NCI-H446 (cell line): ENCODE data around the gene CYSLTR2.
"Not testable (repeated sequence)": the region's sequence is repeated elsewhere in the genome, so short reads cannot be mapped to it uniquely, and the experiment has no call there.

Source experiments
- DNase-seq, 2 experiments: peaks; one replicate each; lab custom pipeline; 2025; lab: John Stamatoyannopoulos, UW

The CYSLTR2 gene

GRCh38 chr13:48645845-48646244, 7.9 kb upstream of the CYSLTR2 start:
- no peak for DNase-seq

DNA sequence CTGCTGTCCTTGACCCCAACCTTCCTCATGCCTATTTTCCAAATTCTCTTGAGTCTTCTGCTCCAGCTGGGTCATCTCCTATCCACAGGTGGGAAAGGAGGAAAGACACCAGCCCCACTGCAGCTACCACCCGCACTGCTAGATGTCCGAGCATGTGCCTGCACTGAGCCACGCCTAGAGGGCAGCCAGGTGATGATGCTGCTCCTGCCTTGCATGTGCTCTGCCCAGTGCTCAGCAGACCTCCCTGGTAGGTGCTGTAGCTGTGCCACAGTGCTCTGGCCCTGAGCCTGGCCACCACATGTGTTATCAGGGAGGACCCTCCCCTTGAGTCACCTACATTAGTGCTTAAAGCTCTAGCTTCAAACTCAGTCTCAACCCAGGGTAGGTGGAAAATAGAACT, 6.9 kb upstream of the CYSLTR2 start:
- DNase-seq = no peak

- no peak for DNase-seq
Observed at GRCh38 chr13:48647625-48648024, 6.1 kb upstream of the CYSLTR2 start.

DNA sequence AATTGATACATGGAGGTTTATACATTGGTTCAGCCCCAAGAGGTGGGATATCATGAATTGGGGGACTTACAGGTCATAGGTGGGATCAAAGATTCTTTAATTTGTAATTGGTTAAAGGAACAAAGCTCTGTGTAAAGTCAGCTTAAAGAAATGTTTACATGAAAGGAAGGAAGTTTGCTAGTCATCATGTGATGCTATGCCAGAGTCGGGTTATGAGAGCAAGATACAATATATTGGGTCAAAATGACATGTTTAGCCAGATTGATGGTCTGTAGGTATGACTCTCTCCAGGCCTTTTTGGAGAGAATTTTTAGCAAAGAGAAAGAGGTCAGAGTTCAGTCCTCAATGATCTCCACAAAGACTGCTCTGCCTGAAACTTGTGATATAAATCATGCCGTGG, 5.3 kb upstream of the CYSLTR2 start:
- DNase-seq = no peak

GRCh38 chr13:48652851-48653471, 768 bp upstream of the CYSLTR2 start:
- DNase-seq = no peak

DNA sequence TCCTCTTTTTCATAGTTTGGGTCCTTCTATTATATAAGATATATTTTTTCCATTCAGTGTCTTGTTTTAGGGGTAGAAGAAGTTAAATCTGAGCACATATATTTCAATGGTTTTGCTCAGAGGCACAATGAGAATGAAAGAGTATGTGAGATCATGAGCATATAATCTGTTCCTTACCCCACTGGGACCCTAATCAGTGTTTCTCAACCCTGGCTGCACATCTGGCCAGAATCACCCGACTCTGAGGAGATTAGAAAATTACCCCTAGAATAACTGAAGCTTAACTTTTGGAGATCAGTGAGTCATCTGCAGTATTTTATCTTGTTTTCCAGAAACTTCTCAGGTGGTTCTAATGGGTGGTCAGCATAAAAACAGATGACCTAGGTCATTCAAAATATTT, 782 bp downstream of the CYSLTR2 start:
- no peak for DNase-seq

DNA sequence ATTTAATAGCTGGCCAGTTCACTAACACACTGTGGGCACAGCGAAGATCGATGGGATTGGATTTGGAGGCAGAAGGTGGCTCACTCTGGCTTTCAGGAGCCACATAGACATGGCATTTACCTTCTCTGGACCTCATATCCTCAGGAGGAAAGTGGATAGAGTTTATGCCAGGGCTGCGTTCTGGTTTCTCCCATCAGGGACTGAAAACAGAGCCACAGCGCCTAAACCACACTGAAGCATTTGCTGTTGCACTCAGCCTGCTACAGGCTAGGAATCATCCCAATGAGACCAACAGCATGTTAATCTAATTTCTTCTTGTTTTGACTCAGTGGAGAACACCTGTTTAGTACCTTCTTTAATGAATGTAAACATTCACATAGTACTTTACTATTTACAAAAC, 1.6 kb downstream of the CYSLTR2 start:
- no peak for DNase-seq

GRCh38 chr13:48656608-48657007, 2.9 kb downstream of the CYSLTR2 start:
- no peak for DNase-seq

- no peak for DNase-seq
Observed at GRCh38 chr13:48660361-48661076, 6.8 kb downstream of the CYSLTR2 start.

GRCh38 chr13:48661107-48661506, 7.4 kb downstream of the CYSLTR2 start:
- DNase-seq = no peak

DNA sequence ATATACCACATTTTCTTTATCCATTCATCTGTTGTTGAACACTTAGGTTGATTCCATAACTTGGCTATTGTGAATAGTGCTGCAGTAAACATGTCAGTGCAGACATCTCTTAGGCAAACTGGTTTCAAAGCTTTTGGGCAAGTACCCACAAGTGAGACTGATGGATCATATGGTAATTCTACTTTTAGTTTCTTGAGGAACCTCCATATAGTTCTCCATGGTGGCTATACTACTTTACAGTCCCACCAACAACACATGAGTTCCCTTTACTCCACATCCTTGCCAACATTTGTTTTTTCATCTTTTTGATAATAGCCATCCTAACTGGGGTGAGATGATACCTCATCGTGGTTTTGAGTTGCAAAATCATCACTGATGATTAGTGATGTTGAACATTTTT, 8.5 kb downstream of the CYSLTR2 start:
- DNase-seq = no peak

DNA sequence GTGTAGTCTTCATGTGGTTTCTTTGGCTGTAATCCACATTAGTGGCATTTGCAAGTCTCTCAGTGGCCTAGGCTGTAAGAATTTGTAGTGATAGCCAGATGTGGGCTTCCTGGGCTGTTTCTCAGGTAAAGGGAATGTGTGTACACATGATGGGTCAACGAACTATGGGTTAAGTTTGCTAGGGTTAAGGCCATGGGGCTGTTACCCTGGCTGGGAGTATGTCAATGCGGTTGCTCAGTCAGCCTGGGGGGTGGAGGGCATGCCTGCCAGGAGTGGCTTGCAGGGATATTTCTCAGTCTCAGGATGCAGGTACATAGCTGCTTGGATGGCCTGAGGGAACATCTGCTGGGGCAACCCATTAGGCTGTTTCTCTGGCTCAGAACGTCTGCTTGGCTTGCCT, 13.4 kb downstream of the CYSLTR2 start:
- DNase-seq = no peak

DNA sequence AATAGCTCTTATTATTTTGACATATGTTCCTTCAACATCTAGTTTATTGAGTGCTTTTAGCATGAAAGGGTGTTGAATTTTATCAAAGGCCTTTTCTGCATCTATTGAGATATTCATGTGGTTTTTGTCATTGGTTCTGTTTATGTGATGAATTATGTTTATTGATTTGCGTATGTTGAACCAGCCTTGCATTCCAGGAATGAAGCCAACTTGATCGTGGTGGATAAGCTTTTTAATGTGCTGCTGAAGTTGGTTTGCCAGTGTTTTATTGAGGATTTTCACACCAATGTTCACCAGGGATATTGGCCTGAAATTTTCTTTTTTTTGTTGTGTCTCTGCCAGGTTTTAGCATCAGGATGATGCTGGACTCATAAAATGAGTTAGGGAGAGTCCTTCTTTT, 17.7 kb downstream of the CYSLTR2 start:
- DNase-seq = not testable (repeated sequence)

- DNase-seq = no peak
Observed at GRCh38 chr13:48675247-48675646, 21.5 kb downstream of the CYSLTR2 start.

GRCh38 chr13:48678316-48678715, 24.6 kb downstream of the CYSLTR2 start:
- DNase-seq = no peak

- no peak for DNase-seq
Observed at GRCh38 chr13:48679941-48680680, 26.4 kb downstream of the CYSLTR2 start.

- DNase-seq = no peak
Observed at GRCh38 chr13:48680756-48681392, 27.1 kb downstream of the CYSLTR2 start.

DNA sequence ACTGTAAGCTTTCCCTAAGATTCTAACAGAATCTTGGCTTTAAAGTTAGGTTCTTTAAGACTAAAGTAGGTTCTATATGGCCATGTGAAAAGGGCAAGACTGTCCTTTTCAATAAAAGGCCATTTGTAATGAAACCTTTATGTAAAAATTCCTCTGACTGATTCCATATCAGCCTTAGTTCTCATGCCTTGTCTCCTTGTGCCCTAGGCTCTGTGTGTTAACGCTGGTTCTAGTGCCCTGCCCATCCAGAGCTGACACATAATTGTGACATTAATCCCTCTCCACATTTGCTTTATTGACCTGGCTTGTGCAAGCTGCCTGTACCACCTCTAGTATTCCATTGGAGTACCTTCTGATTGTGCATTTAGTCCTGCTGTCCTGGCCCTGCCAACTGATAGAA, 28.2 kb downstream of the CYSLTR2 start:
- no peak for DNase-seq

- DNase-seq = no peak
Observed at GRCh38 chr13:48682436-48682835, 28.7 kb downstream of the CYSLTR2 start.

DNA sequence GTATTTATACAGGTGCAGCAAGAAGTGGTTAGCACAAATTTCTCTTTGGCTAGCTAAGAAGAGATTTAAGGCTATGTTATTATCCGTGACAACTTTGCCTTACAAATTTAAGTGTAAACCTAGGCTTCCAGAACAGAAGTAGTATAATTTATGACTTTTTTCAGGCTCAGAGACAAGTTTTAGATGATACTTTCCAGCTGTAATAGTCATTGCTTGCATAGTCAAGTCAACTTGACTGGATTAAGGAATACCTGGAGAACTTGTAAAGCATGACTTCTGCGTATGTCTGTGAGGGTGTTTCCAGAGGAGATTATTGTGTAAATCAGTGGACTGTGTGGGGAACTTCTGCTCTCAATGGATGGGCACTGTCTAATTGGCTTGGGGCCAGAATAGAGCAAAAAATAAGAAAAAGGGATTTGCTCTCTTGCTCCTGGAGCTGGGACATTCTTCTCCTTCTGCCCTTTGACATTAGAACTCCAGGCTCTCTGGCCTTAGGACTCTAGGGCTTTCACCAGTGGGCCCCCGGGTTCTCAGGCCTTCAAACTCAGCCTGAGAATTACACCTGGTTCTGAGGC, 33.0 kb downstream of the CYSLTR2 start:
- DNase-seq = no peak

- DNase-seq = no peak
Observed at GRCh38 chr13:48687249-48687648, 33.5 kb downstream of the CYSLTR2 start.

GRCh38 chr13:48693998-48694397, 40.3 kb downstream of the CYSLTR2 start:
- DNase-seq = no peak
